HUES48 (cell line): Measurements from ENCODE around the gene LRG1.
"Not testable (repeated sequence)": the region's sequence is repeated elsewhere in the genome, so short reads cannot be mapped to it uniquely, and the experiment has no call there.

Source experiments
- H3K27ac ChIP-seq: one replicate; pipeline ENCODE4 v1.7.0; 2013; ENCODE audit warnings: low read depth, low read length, inconsistent platforms
- H3K27me3 ChIP-seq: 2 replicates; pipeline ENCODE4 v1.6.1; 2013; ENCODE audit warnings: mild to moderate bottlenecking, low read length; ENCODE audit not compliant: control insufficient read depth, insufficient read depth
- H3K36me3 ChIP-seq: 2 replicates; pipeline ENCODE4 v1.6.1; 2013; ENCODE audit warnings: low read length; ENCODE audit not compliant: control insufficient read depth, insufficient read depth
- H3K4me1 ChIP-seq: 2 replicates; pipeline ENCODE4 v1.6.1; 2013; ENCODE audit warnings: mild to moderate bottlenecking, low read length; ENCODE audit not compliant: control insufficient read depth, insufficient read depth
- H3K4me3 ChIP-seq: 2 replicates; pipeline ENCODE4 v1.5.1; 2013; ENCODE audit warnings: mild to moderate bottlenecking, low read depth, low read length
- H3K9ac ChIP-seq: 2 replicates; pipeline ENCODE4 v1.6.1; 2013; ENCODE audit warnings: mild to moderate bottlenecking, low read depth, low read length, moderate library complexity
- H3K9me3 ChIP-seq: 2 replicates; pipeline ENCODE4 v1.6.1; 2013; ENCODE audit warnings: low read length; ENCODE audit not compliant: control insufficient read depth, insufficient read depth

The LRG1 gene

GRCh38 chr19:4547303-4548237 lies 7.7 kb upstream of the LRG1 start:
- Histone ChIP-seq H3K9ac (no peak overlapping the region), H3K4me3 (no peak overlapping the region), H3K9me3 (no peaks in the 10 kb centered on the region), H3K27ac (no peak overlapping the region), H3K4me1 (no peaks in the 10 kb centered on the region), H3K27me3 (no peaks in the 10 kb centered on the region), H3K36me3 (peaks cover 40% of the 10 kb centered on the region)

- no peak overlapping the region for H3K9ac ChIP-seq
- no peaks in the 10 kb centered on the region for H3K9me3 ChIP-seq
- H3K27me3 ChIP-seq = no peaks in the 10 kb centered on the region
- no peak overlapping the region for H3K27ac ChIP-seq
- H3K36me3 ChIP-seq = peaks cover 17% of the 10 kb centered on the region; the same call in 1 of the 2 replicates
- no peak overlapping the region for H3K4me3 ChIP-seq
- H3K4me1 ChIP-seq = 0 out of 2 replicates have a peak, but pooled peaks cover 5% of the 10 kb centered on the region
Observed at GRCh38 chr19:4543842-4544647, 4.2 kb upstream of the LRG1 start.

GRCh38 chr19:4542896-4543841 lies 3.3 kb upstream of the LRG1 start:
- H3K4me1 ChIP-seq = 0 out of 2 replicates have a peak, but pooled peaks cover 5% of the 10 kb centered on the region
- H3K9ac ChIP-seq = no peak overlapping the region
- no peaks in the 10 kb centered on the region for H3K27me3 ChIP-seq
- no peak overlapping the region for H3K27ac ChIP-seq
- H3K9me3 ChIP-seq = no peaks in the 10 kb centered on the region
- no peak overlapping the region for H3K4me3 ChIP-seq
- peaks cover 10% of the 10 kb centered on the region; the same call in 1 of the 2 replicates for H3K36me3 ChIP-seq

- not testable (repeated sequence) for H3K9ac ChIP-seq, H3K27ac ChIP-seq, H3K4me1 ChIP-seq, H3K4me3 ChIP-seq, H3K27me3 ChIP-seq, H3K36me3 ChIP-seq, H3K9me3 ChIP-seq
Observed at GRCh38 chr19:4541806-4542145, 1.9 kb upstream of the LRG1 start.

GRCh38 chr19:4541114-4541805 lies 1.4 kb upstream of the LRG1 start:
- H3K9ac ChIP-seq = no peak overlapping the region
- no peaks in the 10 kb centered on the region for H3K36me3 ChIP-seq
- H3K9me3 ChIP-seq = no peaks in the 10 kb centered on the region
- H3K4me3 ChIP-seq = no peak overlapping the region
- H3K27ac ChIP-seq = no peak overlapping the region
- 0 out of 2 replicates have a peak, but pooled peaks cover 4% of the 10 kb centered on the region for H3K27me3 ChIP-seq
- H3K4me1 ChIP-seq = 0 out of 2 replicates have a peak, but pooled peaks cover 5% of the 10 kb centered on the region

GRCh38 chr19:4539169-4539692 lies 605 bp downstream of the LRG1 start:
- no peak overlapping the region for H3K9ac ChIP-seq

GRCh38 chr19:4538601-4538954 lies 1.3 kb downstream of the LRG1 start:
- H3K9me3 ChIP-seq = no peaks in the 10 kb centered on the region
- no peak overlapping the region for H3K9ac ChIP-seq
- H3K27me3 ChIP-seq = peaks cover 15% of the 10 kb centered on the region
- no peaks in the 10 kb centered on the region for H3K36me3 ChIP-seq
- H3K4me1 ChIP-seq = 0 out of 2 replicates have a peak, but pooled peaks cover 5% of the 10 kb centered on the region
- no peak overlapping the region for H3K4me3 ChIP-seq
- no peak overlapping the region for H3K27ac ChIP-seq

More at GRCh38 chr19:4539169-4539692, 605 bp downstream of the LRG1 start:
- H3K9me3 ChIP-seq = no peaks in the 10 kb centered on the region
- H3K27me3 ChIP-seq = peaks cover 10% of the 10 kb centered on the region
- H3K27ac ChIP-seq = no peak overlapping the region
- no peak overlapping the region for H3K4me3 ChIP-seq
- 0 out of 2 replicates have a peak, but pooled peaks cover 5% of the 10 kb centered on the region for H3K4me1 ChIP-seq
- H3K36me3 ChIP-seq = no peaks in the 10 kb centered on the region

GRCh38 chr19:4537953-4538600 lies 1.8 kb downstream of the LRG1 start:
- H3K36me3 ChIP-seq = no peaks in the 10 kb centered on the region
- no peak overlapping the region for H3K9ac ChIP-seq
- no peaks in the 10 kb centered on the region for H3K9me3 ChIP-seq
- no peak overlapping the region for H3K4me3 ChIP-seq
- H3K4me1 ChIP-seq = 0 out of 2 replicates have a peak, but pooled peaks cover 5% of the 10 kb centered on the region
- H3K27me3 ChIP-seq = peaks cover 19% of the 10 kb centered on the region
- no peak overlapping the region for H3K27ac ChIP-seq

GRCh38 chr19:4536798-4537197 lies 3.0 kb downstream of the LRG1 start:
- peaks cover 19% of the 10 kb centered on the region for H3K27me3 ChIP-seq
- H3K27ac ChIP-seq = no peak overlapping the region
- H3K4me1 ChIP-seq = 0 out of 2 replicates have a peak, but pooled peaks cover 5% of the 10 kb centered on the region
- H3K36me3 ChIP-seq = no peaks in the 10 kb centered on the region
- no peak overlapping the region for H3K4me3 ChIP-seq
- no peaks in the 10 kb centered on the region for H3K9me3 ChIP-seq
- no peak overlapping the region for H3K9ac ChIP-seq
